GM18868 (cell line): ENCODE results near the gene REG1A.

Experiments
- ATAC-seq: cut with Tn5 transposase; IDR thresholded peaks from one replicate; pipeline ENCODE4 v1.9.1; 2021; ENCODE audit warnings: mild to moderate bottlenecking, moderate library complexity; ENCODE audit not compliant: unreplicated experiment

The REG1A gene

DNA sequence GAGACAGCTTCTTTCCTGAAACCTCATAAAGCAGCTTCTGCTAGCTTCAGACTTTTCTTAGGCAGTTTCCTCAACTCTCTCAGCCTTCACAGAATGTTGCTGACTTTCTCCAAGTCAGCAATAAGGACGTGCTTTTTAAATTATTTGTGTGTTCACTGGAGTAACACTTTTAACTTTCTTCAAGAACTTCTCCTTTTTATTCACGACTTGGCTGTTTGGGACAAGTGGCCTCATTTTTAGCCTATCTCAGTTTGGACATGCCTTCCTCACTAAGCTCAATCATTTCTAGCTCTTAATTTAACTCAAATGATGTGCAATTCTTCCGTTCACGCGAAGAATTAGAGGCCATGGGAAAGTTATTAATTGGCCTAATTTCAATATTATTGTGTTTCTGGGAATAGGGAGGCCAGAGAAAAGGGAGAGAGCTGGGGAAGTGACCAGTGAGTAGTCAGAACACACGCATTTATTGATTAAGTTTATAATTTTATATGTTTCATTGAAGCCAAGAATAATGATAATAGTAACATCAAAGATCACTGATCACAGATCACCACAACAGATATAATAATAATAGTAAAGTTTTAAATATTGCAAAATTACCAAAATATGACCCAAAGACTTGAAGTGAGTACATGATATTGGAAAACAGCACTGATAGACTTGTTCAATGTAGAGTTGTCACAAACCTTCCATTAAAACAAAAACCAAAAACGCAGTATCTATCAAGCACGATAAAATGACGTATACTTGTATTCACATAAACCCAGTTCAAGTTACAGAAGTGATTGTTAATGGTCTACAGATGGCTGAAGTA lies 4.8 kb downstream of the REG1A start:
- ATAC-seq: no peak

DNA sequence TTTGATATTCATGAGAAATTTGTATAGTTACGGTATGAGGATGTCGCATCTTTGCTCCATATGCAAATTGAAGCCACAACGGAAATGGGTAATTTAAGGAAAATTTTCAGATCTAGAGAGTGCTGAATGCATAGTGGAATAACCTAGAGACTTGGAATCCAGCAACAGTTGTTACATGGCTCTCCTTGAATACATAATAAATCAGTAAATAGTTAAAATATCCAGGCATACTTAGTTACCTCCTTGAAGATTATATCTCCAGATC lies 5.4 kb downstream of the REG1A start:
- no peak for ATAC-seq

DNA sequence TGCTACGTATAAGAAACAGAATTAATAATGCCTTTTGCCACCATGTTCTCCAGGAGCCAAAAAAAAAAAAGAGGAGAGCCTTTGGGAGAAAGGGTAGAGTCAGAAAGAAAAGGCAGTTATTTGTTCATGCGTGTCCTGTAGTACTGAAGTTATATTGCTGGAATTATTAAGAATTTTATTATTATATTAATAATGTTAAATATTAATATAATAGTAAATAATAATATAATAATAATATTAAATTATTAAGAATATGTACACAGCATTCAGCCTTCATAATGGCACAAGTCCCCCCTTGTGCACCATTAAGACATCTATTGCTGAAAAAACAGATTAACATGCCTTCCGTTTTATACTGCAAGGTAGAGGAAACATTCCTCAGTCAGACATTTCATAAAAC lies 8.1 kb downstream of the REG1A start:
- ATAC-seq: no peak

DNA sequence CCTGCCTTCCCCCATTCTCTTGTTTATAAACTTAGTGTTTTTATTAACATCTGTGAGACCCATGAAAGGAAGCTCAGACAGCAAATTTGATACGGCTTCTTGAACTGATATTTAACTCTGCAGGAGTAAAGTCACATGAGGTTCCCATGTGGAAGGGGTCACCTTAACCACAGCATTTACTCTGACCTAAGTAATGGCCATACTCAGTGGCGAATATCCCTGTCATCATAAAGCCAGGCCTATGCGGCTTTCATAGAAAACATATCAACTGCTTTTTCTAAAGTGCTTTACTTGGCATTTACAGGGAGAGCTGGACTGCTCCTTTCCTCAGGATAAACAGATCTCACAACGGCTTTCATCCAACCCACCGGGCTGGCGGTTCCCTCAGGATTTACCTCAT lies 9.0 kb downstream of the REG1A start:
- no peak for ATAC-seq

DNA sequence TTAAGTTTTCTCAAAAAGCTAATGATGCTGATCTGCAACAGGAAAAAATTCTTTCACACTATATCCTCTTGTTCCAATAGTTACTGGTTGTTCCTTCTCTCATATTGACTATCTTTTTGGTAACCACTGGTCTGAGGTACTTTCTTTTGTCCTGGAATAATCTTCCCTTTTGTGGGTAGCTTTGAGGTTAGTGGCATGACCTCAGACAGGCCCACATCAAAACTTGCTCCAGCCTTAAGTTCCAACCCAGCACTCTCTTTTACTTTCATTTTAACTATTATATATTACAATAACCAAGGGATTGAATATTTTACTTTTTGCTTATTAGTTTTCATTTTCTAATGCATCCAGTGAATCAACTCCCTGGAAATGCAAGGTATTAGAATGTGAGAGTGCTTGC lies 9.5 kb downstream of the REG1A start:
- no peak for ATAC-seq

DNA sequence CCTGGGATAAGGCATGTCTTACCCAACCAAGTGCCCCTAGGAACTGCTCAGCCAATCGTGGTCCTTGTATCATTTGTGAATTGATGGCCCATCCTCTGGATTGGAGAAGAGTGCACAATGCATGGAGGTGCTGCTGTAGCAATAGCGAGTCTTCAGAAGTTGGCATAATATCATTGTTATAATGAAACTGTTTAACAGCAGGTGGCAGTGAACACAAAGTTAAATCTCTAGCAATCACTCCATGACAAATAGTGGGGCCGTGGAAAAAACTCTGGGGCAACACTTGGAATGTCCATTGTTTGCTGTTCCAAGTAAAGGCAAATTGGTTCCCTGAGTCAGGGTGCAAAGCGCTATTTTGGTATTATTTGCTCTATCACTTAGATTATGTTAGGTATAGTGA lies 11.4 kb downstream of the REG1A start:
- ATAC-seq: no peak

DNA sequence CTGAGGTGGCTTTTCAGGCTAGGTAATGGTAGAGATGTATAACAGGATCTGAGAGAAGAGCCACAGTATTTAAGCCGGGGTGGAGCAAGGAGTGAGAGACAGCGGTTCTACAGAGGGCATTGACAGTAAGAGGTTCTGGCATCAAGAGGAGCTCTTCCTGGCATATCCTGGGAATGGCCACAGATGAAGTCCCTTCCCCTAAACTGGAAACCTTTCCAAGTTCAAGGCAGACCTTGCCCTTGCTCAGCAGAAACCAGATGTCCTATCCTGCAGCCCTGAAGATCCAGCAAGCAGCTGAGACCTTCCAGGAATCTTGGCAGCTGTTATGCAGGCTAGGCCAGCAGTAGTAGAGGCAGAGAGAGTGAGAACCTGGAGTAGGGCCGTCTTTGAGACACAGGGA lies 18.1 kb downstream of the REG1A start:
- ATAC-seq: no peak

DNA sequence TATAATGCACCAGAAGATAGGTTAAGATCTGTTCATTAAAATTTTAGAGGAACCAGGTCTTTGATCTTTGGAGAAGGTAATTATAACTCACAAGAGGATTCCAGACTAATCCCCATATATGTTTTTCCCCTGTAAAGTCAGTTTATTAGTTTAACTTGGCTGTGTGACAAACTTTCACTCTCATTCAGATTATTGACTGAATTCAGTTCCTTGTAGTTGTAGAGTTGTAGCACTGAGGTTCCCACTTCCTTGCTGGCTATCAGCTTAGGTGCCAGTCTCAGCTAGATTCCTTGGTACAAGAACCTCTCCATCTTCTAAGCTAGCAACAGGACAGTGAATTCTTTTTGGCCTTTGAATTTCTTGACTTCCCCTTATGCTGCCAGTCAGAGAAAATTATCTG lies 19.1 kb downstream of the REG1A start:
- no peak for ATAC-seq

DNA sequence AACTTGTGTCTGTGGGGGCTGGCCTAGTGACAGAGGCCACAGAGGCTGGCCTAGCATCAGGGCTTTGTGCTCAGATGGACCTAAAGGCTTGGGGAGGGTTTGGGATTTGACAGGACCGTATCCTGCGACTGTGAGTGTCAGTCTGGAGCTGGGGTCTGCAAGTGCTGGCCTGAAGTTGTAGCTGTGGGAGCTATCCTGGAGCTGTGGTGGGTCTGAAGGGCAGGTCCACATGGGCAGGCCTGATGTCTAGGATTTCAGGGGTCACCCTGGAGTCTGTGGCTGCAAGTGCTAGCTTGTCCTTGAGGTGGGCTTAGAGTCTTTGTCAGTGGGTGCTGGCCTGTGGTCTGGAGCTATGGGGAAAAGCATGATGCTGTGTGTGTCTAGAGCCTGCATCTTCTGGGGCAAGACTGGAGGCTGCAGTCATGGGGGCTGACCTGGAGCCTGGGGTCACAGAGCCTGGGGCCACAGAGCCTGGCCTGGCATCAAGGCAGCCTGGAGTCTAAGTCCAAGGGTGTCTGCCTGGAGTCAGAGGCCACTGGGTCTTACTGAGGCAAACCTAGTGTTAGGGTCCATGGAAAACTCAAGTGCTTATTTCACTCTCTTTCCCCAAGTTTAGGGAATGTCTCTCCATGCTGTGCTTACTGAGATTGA lies 35.7 kb downstream of the REG1A start:
- ATAC-seq: no peak

DNA sequence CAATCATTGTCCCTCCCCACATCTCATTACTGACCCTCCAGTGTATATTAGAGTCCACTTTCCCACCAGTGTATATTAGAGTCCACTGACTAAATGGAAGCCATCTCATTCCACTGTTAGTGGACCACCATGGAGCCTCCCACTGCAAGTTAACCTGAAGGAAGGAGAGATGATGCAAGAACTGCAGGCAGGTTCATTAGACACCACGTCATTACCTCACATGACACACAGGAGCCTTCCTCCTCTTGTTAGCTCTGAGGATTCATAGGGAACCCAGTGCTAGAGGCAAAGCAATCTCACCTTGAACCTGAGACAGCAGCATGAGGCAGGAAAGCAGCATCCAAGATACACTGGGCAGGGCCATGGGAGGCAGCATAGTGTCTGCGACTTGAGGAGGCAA lies 38.7 kb downstream of the REG1A start:
- ATAC-seq: no peak

DNA sequence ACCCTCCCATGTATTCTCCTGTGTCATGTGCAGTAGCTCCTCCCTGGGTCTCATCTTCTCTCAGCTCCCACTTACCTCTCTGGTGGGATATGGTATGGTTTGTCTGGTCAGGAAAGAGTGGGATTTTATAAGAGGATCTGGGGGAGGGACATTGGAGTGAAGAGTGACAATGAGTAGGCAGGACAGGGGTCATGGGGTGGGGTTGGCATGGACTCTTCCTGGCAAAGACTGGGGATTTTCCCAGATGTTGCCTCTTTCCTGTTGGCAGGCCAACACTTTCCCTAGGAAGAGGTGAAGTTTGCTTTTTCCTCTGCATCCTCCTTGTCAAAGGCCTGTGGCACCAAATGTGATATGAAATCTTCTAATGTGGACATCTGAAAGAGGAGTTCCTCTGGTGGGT lies 39.4 kb downstream of the REG1A start, which contains the start of gene REG3A:
TSS of gene REG3A (minus strand) at position 101 of the 400 bp plus-strand sequence. CDS start 348 bp downstream, outside the sequence.
- ATAC-seq: no peak

DNA sequence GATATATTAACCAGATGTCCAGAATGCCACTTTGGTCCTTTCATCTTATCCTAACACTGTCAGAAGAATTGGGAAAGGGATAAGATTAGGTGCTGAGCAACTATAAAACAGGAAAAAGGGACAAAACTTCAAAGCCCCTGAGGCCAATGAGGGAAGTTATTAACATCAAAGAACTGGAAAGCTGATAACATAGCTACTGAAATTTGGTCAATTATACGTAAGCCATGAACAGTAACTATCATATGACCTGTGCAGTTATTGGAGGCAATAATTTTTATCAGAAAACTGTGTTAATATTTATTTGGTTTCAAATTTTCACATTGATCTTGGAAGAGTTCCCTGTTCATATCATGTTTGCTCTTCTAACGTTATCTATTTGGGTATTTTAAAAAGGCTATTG lies 41.8 kb downstream of the REG1A start:
- ATAC-seq: no peak

DNA sequence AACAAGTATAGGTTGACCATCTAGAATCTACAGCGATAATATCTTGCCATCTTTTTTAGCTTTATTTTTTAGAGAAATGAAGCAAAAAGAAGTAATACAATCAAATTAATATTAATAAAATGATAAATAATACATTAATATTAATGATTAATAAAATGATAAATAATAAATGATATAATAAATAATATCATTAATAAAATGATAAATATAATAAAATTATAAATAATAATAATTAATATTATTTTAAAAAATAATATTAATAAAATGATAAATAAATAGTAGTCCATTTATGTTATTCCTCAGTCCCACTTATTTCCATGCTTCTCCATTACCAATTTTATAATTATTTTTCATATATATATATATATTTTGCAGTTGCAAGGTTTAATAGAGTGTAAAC lies 42.5 kb downstream of the REG1A start:
- no peak for ATAC-seq

DNA sequence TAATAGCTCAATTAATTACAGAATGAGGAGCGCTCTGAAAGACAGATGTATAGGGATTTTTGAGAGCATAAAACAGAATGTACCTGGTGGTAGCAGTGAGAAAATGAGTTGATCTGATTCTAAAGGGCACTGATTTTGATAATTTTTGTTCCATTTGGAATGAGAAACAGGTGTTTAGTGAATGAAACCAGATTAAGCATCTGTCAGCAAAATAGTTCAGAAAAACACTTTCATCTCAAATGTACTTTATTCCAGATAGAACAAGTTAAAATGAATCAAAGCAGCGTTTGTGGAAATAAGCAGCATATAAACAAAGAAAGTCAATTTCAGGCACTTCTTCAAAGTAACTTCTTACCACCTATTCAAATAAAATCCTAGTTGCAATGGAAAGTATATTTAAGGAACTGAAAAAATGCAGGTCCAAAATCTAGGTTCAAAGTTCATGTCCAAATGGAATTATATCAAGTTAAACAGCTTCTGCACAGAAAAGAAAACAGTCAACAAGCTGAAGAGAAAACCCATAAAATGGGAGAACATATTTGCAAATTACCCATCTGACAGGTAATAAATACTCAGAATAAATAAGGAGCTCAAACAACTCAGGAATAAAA lies 51.2 kb downstream of the REG1A start:
- no peak for ATAC-seq
